Memory B cell (primary cell): Measurements from ENCODE around the gene BPIFB3.
"Not testable (repeated sequence)": the region's sequence is repeated elsewhere in the genome, so short reads cannot be mapped to it uniquely, and the experiment has no call there.

ENCODE experiments used
- ATAC-seq: fragments of 150-1000 bp; cut with Tn5 transposase; 2 replicates; pipeline ENCODE4 v1.10.0; 2021; ENCODE audit warnings: low read depth, mild to moderate bottlenecking, moderate library complexity
- DNase-seq, 2 donors: peaks; one replicate each; pipeline ENCODE4 v3.0.0; 2022; ENCODE audit warnings: low spot score in 2 of 2
- H3K27ac Mint-ChIP-seq: one replicate; pipeline ENCODE4 v1.8.0; 2022; ENCODE audit warnings: mild to moderate bottlenecking, moderate library complexity, mixed read lengths
- H3K27me3 Mint-ChIP-seq: one replicate; pipeline ENCODE4 v1.8.0; 2022; ENCODE audit warnings: mixed read lengths
- H3K36me3 Mint-ChIP-seq: one replicate; pipeline ENCODE4 v1.8.0; 2022; ENCODE audit warnings: mild to moderate bottlenecking, mixed read lengths
- H3K4me1 Mint-ChIP-seq: one replicate; pipeline ENCODE4 v1.8.0; 2022; ENCODE audit warnings: mixed read lengths
- H3K4me3 Mint-ChIP-seq: one replicate; pipeline ENCODE4 v1.8.0; 2022; ENCODE audit warnings: mild to moderate bottlenecking, moderate library complexity, mixed read lengths
- H3K9me3 Mint-ChIP-seq: one replicate; pipeline ENCODE4 v1.8.0; 2022; ENCODE audit warnings: mixed read lengths

The BPIFB3 gene

GRCh38 chr20:33113387-33113908 lies 59.7 kb downstream of the BPIFB3 start:
- no peak for DNase-seq
- no peak overlapping the region for H3K4me3 Mint-ChIP-seq
- H3K4me1 Mint-ChIP-seq = no peaks in the 10 kb centered on the region
- no peak overlapping the region for H3K27ac Mint-ChIP-seq
- H3K36me3 Mint-ChIP-seq = no peaks in the 10 kb centered on the region
- ATAC-seq = no peak
- no peaks in the 10 kb centered on the region for H3K9me3 Mint-ChIP-seq
- peaks cover 3% of the 10 kb centered on the region for H3K27me3 Mint-ChIP-seq

- not testable (repeated sequence) for H3K27me3 Mint-ChIP-seq, H3K27ac Mint-ChIP-seq, H3K9me3 Mint-ChIP-seq, H3K4me3 Mint-ChIP-seq, H3K36me3 Mint-ChIP-seq, ATAC-seq, H3K4me1 Mint-ChIP-seq, DNase-seq
These were observed 61.8 kb downstream of the BPIFB3 start for GRCh38 chr20:33115501-33115900.

- no peak overlapping the region for H3K27ac Mint-ChIP-seq
- DNase-seq (no peak), ATAC-seq (no peak)
- H3K9me3 Mint-ChIP-seq = peaks cover 2% of the 10 kb centered on the region
- peaks cover 2% of the 10 kb centered on the region for H3K36me3 Mint-ChIP-seq
- H3K27me3 Mint-ChIP-seq = peaks cover 10% of the 10 kb centered on the region
- no peak overlapping the region for H3K4me3 Mint-ChIP-seq
- H3K4me1 Mint-ChIP-seq = no peaks in the 10 kb centered on the region
These were observed 66.3 kb downstream of the BPIFB3 start for GRCh38 chr20:33119725-33120720.

GRCh38 chr20:33120934-33121333 lies 67.2 kb downstream of the BPIFB3 start:
- no peak overlapping the region for H3K4me3 Mint-ChIP-seq
- ATAC-seq (no peak), DNase-seq (no peak)
- peaks cover 18% of the 10 kb centered on the region for H3K27me3 Mint-ChIP-seq
- peaks cover 2% of the 10 kb centered on the region for H3K36me3 Mint-ChIP-seq
- H3K27ac Mint-ChIP-seq = no peak overlapping the region
- H3K9me3 Mint-ChIP-seq = peaks cover 2% of the 10 kb centered on the region
- no peaks in the 10 kb centered on the region for H3K4me1 Mint-ChIP-seq

GRCh38 chr20:33122297-33122696 lies 68.6 kb downstream of the BPIFB3 start:
- H3K36me3 Mint-ChIP-seq, ATAC-seq, DNase-seq, H3K9me3 Mint-ChIP-seq, H3K4me1 Mint-ChIP-seq, H3K4me3 Mint-ChIP-seq, H3K27ac Mint-ChIP-seq: not testable (repeated sequence)
- H3K27me3 Mint-ChIP-seq = peaks cover 19% of the 10 kb centered on the region
